ENCODE measurements around the gene MDM2. TPM values are rescaled to one million over a fixed set of nuclear protein-coding genes. Genes with fewer than 3 reads are reported as not detected.

Gene MDM2
- total RNA-seq, 3 donors from 2014 or later = 69.4 to 73.3 (median 71.8) TPM

DNA sequence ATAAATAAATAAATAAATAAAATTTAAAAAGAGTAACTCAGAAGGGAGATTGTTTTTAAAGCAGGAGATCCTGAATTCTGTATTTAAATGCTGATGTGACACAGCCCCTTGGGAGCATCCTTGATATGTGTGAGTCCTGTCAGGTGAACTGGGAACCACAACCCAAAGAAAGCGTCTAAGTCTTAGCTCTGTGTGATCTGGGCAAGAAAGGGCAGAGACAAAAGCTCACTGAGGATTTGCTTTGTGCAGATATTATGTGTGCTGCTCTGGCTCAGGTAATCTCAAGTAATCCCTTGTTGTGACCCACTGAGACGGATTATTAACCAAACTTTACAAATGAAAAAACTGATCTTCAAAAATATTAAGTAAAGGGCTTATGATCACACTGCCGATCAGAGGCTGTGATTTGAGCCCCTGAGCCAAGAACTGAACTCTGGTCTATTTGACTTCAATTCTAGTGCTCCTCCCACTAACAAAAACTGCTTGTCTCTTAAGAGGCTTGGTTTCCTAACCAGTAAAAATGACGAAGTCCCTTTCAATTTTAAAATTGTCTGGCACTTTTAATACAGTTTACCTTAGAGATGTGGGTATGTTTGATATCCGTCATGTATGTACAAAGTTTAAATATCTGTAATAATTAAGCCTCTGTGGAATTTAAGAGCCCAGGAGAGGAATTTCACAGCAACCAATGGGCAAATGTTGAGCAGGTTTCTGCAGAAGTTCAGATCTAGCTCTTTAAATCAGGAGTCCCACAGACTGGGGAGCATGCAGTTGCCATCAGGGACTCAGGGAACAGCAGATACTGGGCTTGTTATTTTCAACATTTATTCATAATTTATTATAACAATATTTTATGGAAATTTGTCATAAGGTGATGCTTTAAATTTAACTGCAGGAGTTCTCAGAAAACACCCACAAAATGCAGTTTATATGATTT, 78.9 kb downstream of the MDM2 start:
- no peak overlapping the region for H3K4me3 ChIP-seq
- H3K27ac ChIP-seq = no peak overlapping the region
- intact Hi-C loops (cut with DNase I; ENCODE audit: low total_unique reads) = no loop called here
- H3K27me3 ChIP-seq = no peaks in the 10 kb centered on the region
- H3K9me3 ChIP-seq = no peaks in the 10 kb centered on the region
- H3K36me3 ChIP-seq = no peaks in the 10 kb centered on the region
- TF ChIP-seq POLR2A (IDR thresholded peaks at IDR 0.05) (no peak), POLR2AphosphoS5 (IDR thresholded peaks at IDR 0.05) (no peak)
- TF ChIP-seq, protein P1, sequence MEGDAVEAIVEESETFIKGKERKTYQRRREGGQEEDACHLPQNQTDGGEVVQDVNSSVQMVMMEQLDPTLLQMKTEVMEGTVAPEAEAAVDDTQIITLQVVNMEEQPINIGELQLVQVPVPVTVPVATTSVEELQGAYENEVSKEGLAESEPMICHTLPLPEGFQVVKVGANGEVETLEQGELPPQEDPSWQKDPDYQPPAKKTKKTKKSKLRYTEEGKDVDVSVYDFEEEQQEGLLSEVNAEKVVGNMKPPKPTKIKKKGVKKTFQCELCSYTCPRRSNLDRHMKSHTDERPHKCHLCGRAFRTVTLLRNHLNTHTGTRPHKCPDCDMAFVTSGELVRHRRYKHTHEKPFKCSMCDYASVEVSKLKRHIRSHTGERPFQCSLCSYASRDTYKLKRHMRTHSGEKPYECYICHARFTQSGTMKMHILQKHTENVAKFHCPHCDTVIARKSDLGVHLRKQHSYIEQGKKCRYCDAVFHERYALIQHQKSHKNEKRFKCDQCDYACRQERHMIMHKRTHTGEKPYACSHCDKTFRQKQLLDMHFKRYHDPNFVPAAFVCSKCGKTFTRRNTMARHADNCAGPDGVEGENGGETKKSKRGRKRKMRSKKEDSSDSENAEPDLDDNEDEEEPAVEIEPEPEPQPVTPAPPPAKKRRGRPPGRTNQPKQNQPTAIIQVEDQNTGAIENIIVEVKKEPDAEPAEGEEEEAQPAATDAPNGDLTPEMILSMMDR (IDR thresholded peaks at IDR 0.05) = no peak
- DNase-seq (ENCODE audit: low spot score in 2 of 2) = no peak
- no peaks in the 10 kb centered on the region for H3K4me1 ChIP-seq

DNA sequence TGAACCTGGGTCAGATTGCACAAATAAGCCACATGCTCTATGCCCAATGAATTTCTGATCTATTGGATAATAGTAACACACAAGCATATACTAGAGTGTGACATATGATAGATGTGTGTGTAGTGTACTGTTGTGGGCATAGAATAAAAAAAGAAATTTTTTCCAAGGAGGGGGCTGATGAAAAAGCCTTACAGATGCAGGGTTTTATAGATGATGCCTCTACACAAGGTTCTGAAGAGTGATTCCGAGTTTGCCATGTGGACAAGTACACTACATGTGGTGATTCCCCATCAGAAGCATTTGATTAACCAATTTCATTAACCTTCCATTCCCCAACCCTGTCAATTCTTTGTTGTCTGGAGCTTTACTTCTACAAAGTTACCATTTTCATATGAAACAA, 79.7 kb downstream of the MDM2 start:
- Histone ChIP-seq H3K4me3 (no peak overlapping the region), H3K27ac (no peak overlapping the region), H3K4me1 (no peaks in the 10 kb centered on the region), H3K36me3 (no peaks in the 10 kb centered on the region), H3K9me3 (no peaks in the 10 kb centered on the region), H3K27me3 (no peaks in the 10 kb centered on the region)
- intact Hi-C loops (cut with DNase I; ENCODE audit: low total_unique reads) = no loop called here
- no peak for DNase-seq (ENCODE audit: low spot score in 2 of 2)
- no peak for TF ChIP-seq POLR2AphosphoS5 (IDR thresholded peaks at IDR 0.05)

DNA sequence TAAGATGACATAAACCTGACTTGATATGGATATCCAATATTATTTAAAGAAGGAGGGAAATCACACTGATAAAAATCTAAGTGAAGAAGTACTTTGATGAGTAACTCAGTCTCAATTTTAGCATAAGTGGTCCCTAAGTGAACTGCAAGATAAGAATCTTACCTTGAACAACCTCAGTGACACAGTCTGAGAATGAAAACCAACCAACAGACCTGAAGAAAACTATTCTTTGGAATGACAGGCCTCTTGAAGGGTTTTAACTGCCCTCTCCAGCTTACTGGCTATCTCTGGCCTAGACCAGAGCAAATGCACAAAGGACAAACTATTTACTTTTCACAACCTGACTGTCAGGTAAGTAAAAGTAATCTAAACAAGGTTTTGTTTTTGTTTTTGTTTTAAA, 80.3 kb downstream of the MDM2 start:
- DNase-seq (ENCODE audit: low spot score in 2 of 2) = no peak
- TF ChIP-seq POLR2AphosphoS5 (IDR thresholded peaks at IDR 0.05) = no peak
- TF ChIP-seq, protein P1 (IDR thresholded peaks at IDR 0.05) = no peak
- TF ChIP-seq POLR2A (IDR thresholded peaks at IDR 0.05) = no peak
- Histone ChIP-seq H3K27me3 (no peaks in the 10 kb centered on the region), H3K4me3 (no peak overlapping the region), H3K27ac (no peak overlapping the region), H3K36me3 (no peaks in the 10 kb centered on the region), H3K9me3 (no peaks in the 10 kb centered on the region), H3K4me1 (no peaks in the 10 kb centered on the region)
- intact Hi-C loops (cut with DNase I; ENCODE audit: low total_unique reads) = no loop called here

DNA sequence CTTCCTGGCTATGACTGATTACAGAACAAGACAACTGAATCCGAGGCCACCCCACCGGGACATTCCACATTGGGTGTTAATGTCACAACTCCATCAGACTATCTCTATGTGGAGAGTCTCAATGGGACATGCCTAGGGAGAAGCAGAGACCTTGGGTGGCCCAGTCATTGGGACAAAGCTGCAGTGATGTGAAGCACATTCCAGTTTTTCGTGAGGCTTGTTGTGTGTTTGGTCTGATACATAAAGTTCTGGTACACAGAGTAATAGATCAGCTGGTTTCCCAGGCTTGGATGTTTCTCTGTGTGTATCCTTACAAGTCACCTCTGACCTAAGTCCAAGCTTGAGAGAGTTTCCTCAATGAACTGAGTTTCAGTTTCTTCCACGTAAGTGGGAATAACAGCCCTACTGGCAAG, 82.7 kb downstream of the MDM2 start:
- no peak for DNase-seq (ENCODE audit: low spot score in 2 of 2)
- H3K9me3 ChIP-seq = no peaks in the 10 kb centered on the region
- no peaks in the 10 kb centered on the region for H3K4me1 ChIP-seq
- no peaks in the 10 kb centered on the region for H3K27me3 ChIP-seq
- intact Hi-C loops (cut with DNase I; ENCODE audit: low total_unique reads) = no loop called here
- H3K27ac ChIP-seq = peak overlapping the region in 1 of 2 donors; percentile 13
- no peaks in the 10 kb centered on the region for H3K36me3 ChIP-seq
- TF ChIP-seq POLR2A (IDR thresholded peaks at IDR 0.05) = no peak
- TF ChIP-seq POLR2AphosphoS5 (IDR thresholded peaks at IDR 0.05) = no peak
- TF ChIP-seq, protein P1 (IDR thresholded peaks at IDR 0.05) = no peak
- no peak overlapping the region for H3K4me3 ChIP-seq

DNA sequence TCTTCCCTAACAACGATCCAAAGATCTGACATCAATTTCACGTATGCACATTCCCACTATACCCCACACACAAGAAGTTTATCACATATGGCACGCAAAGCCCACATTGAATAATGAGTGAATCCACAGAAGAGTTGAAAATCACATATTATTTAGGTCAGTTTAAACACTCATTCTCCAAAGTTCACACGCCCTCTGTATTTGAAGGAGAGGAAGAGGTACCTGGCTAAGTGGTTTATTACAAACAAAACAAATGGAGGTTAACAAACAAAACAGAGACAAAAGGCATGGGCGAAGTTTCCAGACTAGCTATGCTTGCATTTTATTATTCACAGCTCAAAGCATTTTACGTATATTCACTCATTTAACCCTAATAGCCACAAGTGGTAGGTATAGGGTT, 83.2 kb downstream of the MDM2 start:
- DNase-seq (ENCODE audit: low spot score in 2 of 2) = no peak
- Histone ChIP-seq H3K27me3 (no peaks in the 10 kb centered on the region), H3K9me3 (no peaks in the 10 kb centered on the region), H3K27ac (no peak overlapping the region), H3K36me3 (no peaks in the 10 kb centered on the region), H3K4me3 (no peak overlapping the region), H3K4me1 (no peaks in the 10 kb centered on the region)
- intact Hi-C loops (cut with DNase I; ENCODE audit: low total_unique reads) = no loop called here
- TF ChIP-seq, protein P1 (IDR thresholded peaks at IDR 0.05) = no peak
- TF ChIP-seq POLR2A (IDR thresholded peaks at IDR 0.05) (no peak), POLR2AphosphoS5 (IDR thresholded peaks at IDR 0.05) (no peak)

Data from breast epithelium (tissue), 4 donors.